HCT116 (cell line): Measurements from ENCODE around the gene SETD3.

Experiments
- ELF1 ChIP-seq: IDR thresholded peaks from 2 replicates; pipeline ENCODE4 v1.6.1; 2012; ENCODE audit warnings: low read depth, borderline replicate concordance
- FOSL1 ChIP-seq: IDR thresholded peaks from 2 replicates; pipeline ENCODE4 v1.6.1; 2012; ENCODE audit warnings: low read depth
- MAX ChIP-seq: IDR thresholded peaks from 2 replicates; pipeline ENCODE4 v1.6.1; 2012
- POLR2A ChIP-seq: IDR thresholded peaks from 2 replicates; pipeline ENCODE4 v1.7.0; 2011; ENCODE audit warnings: borderline replicate concordance; ENCODE audit not compliant: insufficient read depth, insufficient read length; ENCODE audit errors: extremely low read depth

GRCh38 chr14:99468081-99468480, 12.6 kb downstream of the SETD3 start:
- TF ChIP-seq POLR2A (no peak), FOSL1 (no peak), ELF1 (no peak), MAX (no peak)
